ENCODE data around the gene ANO1.

- TF ChIP-seq POLR2AphosphoS5 (IDR thresholded peaks at IDR 0.05) (no peak), CTCF (IDR thresholded peaks at IDR 0.05) (no peak)
These were observed 29.1 kb downstream of the ANO1 start for GRCh38 chr11:70107191-70107590.

Data from prostate gland (tissue), 2 donors.